CD4-positive, alpha-beta T cell treated with Interleukin-1 beta for 1 hour (primary cell): ENCODE measurements around the gene PDCD4.

ENCODE experiments used
- DNase-seq, 2 donors: peaks; one replicate each; pipeline ENCODE4 v3.0.0-alpha.2; 2020 to 2022

PDCD4 gene

DNA sequence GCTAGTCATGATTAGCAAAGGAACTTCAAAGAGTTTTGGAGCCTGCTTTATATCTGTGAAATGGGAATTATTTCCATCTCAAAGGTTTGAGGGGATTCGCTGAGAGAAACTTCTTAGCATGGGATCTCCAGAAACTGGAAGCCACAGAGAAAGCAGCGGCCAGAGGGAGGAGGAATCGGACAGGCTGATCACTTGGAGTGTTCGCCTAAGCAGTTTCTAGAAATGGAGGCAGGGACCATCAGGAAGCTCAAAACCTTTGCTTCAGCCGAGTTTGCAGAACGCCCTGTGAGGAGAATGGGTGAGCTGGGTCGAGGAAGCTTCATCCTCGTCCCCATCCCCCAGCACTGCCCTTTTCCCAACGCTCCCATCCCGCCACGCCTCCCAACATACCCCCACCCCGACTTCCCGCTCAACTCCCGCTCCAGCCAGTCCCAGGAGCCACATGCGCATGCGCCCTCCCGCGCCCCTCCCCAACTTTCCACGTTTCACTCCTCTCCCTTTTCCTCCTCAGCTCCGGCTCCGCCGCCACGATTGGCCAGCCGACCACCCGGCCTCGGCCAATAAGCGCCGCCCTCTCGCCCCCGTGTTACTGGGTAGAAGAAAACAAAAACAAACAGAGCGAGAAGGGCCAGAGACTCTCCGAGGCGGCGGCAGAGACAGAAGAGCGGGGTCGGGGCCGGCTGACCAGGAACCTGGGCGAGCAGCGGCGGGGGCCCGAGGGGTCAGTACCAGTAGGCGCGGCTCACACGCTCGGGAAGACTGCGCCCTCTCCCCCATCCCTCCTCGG is at the start of gene PDCD4:
Gene PDCD4 (plus strand): TSS at position 631 of the 787 bp plus-strand sequence. CDS start 4,100 bp downstream, outside the sequence.
- peak; percentile 95 to 96 for DNase-seq

DNA sequence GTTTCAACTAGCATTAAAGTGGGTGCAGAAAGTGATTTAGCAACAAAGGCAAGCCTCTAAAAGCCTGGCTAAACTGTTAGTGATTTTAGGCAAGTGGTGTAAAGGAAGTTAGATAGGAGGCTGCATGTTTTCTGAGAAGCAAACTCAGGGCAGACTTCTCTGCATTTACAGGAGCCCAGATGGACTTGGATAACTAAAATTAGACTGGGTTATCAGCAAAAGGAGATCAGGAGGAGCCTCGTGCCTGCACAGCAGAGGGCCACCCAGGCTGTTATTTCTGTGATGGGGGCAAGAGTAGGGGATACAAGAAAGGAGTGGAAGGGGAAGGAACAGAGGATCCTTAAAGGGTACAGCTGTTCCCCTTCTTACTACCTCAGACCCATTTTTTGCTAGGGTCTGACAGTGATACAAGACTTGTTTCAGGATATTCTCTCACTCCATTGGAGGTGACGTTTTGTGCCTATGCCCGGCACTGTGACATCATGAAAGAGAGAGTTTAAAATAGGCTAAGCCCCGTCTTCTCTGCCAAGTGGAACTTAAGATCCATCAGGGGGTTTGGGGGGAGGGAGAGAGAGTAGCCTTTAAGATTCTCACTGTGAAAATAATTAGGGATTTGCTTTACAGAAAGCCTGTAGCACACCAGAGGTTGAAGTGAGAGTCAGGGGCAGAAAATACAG is 49.6 kb upstream of the PDCD4 start:
- DNase-seq: no peak

DNA sequence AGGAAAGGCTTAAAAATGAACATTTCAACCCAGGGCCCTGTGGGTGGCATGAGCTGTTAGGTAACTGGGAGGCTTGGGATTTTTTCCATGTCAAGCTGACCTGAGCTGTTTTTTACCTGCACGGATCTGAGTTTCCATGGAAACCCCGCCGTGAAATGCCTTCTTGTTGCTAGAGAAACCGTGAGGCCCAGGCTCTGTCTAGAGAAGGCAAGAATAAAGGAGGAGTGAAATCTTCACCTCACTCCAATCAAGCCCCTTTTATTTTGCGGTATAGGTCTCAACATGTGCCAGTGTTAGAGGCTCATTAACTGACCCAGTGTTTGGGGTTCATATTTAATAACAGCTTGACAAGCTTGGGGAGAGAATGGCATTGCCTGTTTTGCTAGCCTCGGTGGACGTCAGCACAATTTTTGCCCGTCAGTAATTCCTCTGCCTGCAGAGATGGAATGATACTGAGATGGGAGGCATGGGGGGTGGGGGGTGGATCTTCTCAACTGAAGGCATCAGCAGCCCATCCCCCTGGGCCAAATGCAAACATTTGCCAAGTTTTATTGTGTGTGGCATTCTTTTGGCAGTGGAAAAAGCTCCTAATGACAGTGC is 48.9 kb upstream of the PDCD4 start:
- no peak for DNase-seq

DNA sequence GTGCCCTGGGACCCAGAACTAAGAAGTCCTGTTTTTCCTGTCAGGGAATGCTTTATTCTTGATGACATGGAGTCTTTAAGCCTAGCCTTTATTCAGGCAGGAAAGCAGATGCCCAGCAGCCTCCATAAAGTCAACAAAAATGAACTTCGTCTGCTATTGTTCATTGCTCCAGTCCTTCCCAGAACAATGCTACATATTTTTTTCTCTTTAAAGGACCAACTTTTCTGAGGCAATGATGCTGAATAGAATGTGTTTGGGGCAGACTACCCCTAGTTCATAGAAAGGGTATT is 47.6 kb upstream of the PDCD4 start:
- no peak for DNase-seq

DNA sequence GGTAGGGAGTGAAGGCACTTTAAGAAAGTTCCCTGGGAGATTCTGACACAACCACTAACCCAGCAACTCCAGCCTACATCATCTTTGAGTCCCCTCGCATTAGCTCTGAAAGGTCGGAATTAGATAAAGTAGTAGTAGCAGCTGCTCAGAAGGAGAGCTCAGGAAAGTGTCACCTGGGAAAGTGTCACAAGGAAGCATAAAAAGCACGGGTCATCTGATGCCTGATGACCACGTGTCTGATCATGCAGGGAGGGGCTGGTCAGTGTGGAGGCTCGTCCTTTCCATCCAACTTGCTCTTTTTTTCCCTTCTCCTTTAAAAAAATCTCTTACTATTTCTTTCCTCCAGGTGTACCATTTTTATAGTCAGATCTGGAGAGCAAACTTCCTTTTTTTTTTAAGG is 47.1 kb upstream of the PDCD4 start:
- no peak for DNase-seq

DNA sequence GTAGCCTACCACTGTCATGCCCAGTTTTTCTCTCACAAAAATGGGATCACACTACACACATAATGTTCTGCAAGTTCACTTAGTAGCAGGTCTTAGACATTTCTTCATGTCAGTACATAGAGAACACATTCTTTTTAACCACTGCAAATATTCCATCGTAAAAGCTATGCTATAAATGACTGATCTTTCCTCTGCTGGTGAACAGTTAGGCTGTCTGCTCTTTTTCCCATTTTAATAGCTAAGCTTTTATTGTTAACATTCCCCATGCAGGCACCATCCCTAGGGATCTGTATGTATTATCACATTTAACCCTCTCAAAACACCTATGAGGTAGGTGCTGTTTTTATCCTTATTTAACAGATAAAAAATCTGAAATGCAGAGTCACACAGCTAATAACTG is 46.2 kb upstream of the PDCD4 start:
- DNase-seq: no peak

DNA sequence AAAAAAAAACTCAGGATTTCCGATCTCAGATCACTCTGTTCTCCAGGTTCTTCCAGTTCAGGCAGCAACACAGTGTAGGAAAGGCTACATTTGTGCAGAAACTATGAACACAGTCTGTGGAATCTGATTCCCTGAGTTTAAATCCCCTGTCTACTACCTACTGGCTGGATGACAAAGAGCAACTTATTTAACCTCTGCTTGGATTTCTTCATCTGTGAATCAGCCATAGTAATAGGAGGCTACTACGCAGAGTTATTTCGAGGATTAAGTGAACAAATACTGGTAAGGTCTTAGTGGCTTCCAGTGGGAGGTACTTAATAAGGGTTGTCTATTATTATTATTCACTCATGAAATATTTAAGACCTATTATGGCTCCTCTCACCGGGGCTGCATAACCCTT is 44.3 kb upstream of the PDCD4 start:
- no peak for DNase-seq

DNA sequence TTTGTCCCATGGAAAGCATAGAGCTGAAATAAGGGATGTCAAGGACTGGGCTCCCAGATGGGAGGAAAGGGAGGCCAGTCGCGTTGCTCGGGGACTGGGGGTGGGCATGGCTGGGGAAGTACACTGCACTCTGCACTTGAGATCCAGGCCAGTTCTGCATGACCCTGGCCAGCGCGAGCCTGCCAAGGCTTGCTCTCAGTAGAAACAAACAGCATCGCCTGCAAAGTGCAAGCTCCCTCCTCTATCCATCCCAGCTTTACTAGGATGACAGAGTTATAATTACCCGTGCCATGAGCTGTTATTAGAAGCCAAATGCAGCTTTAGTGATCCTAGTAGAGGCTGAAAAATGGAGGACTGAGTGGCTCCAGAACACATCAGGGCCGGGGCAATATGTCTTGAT is 43.9 kb upstream of the PDCD4 start:
- DNase-seq: no peak

DNA sequence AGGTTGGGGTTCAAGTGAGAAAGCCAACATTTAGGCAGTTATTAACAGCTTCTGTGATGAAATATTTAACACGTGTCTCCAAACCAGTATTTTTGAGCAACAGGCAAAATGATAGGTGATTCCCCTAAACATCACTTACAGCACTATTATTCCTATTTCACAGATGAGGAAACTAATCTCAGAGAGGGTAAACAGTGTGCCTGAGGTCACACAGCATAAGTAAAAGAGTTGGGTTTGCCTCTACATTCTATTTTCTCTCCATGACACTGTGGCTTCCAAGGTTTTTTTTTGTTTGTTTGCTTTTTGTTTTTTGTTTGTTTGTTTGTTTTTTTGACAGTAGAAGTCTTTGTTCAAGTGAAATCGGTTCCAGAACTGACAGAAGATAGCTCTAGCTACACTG is 43.2 kb upstream of the PDCD4 start:
- no peak for DNase-seq

DNA sequence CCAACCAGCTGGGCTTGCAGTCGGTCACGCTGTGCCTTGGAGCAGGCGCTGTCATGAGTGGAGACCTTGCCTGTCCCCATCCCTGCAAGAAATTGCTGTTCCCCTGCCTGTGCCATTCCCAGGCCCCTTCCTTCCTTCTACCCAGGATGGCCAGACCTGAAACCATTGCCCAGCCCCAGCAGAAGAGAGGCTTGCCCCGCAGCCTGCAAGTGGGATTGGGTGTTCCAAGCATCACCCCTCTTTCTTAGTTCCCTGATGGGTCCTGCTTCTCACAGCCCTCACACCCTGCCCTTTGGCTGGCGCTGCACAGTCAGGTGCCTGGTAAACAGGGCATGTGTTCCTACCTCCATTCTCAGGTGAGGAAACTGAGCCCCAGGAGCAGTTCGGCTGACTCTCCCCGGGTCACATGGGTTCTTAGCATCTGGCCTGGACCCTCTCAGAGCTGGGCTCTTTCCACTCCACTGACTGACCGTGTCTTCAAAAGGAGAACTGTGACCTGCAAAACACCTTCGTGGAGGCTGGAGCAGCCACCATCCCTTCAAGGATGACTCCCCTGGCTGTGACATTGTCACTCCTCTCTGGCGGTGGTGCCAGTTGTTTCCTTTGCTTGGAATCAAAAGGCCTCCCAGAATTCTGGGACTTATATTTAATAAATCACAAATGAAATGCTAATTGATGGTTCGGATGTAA is 41.9 kb upstream of the PDCD4 start:
- no peak for DNase-seq

DNA sequence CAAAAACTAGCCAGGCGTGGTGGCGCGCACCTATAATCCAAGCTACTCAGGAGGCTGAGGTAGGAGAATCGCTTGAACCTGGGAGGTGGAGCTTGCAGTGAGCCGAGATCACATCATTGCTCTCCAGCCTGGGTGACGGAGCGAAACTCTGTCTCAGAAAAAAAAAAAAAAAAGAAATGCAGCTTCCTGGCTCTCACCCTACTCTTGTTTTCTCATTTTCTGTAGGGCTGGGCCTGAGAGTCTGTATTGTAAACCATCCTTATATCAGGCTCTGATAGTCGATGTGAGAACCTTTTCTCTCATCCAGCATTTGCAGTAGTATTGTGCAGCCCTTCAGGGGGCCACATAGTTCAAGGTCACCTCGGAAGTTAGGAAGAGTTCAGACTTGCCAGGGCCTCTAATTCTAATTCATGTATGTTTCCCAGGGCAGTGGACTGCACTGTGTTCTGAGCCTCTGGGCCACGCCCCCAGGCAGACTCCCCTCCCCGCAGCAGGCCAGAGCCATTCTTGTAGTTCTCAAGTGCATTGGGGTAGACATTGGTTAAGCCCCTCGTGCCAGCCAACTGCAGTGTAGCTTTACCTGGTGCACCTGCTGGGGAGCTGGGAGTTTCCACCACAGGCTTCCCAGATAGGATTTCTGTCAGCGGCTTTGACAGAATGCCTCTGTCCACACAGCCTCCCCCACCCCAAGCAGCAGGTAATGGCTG is 38.3 kb upstream of the PDCD4 start:
- no peak for DNase-seq

DNA sequence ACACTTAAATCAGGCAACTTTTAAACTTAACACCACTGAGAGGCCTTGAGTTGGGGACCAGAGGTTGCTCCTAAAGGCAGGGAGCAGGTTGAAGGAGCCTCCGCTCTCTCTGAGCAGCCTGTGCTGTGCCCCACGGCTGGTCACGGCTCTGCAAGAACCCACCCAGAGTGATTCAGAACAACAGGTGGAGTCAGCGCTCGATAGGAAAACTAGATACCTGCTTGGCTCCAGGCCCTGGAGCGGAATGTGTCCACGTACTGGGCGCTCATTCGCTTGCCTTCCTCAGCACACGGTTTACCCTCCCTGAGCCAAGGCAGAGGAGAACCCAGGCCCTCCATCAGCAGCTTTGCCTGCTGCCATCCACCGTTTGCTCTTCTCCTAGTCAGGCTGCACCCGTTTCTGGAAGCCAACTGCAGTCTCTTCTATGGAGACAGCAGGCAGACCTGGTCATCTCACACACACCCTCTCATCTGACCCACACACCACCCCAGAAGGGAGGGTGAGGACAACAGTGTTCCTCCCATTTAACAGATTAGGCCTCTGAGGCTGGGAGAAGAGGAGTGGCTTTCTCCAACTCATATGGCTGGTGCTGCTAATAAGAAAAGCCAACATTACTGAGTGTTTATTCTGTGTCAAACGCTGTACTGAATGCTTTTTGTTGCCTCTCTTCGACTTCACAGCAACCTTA is 37.6 kb upstream of the PDCD4 start:
- DNase-seq: no peak

DNA sequence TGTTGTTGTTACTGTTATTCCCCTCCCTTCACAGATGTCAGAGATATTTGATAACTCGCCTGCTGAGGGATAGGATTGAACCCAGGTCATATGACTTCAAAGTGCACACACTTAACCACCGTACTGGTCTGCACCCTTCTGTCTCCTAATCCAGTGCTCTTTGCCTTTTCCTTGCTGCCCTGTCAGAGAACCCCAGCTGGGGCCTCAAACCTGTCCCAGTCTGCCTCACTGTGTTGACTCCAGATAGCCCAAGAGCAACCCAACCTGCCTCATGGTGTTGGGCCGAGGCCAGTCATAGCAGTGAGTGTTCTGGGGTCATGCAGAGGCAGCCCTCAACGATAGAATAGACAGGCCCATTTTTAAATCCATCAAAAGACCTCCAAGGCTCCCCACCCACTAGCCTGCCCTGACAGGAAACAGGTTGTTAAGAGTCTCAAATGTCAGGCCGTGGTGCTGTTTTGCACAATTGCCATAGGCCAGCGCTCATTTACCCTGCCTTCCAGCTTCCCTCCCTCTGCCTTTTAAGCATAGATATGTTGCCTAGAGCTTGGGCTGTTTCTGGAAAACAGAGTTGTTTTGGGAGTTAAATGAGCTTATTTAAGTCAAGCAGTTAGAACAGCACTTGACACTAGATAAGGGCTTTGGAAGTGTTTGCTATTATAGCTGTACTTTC is 37.0 kb upstream of the PDCD4 start:
- peak; percentile 21 to 40 for DNase-seq

DNA sequence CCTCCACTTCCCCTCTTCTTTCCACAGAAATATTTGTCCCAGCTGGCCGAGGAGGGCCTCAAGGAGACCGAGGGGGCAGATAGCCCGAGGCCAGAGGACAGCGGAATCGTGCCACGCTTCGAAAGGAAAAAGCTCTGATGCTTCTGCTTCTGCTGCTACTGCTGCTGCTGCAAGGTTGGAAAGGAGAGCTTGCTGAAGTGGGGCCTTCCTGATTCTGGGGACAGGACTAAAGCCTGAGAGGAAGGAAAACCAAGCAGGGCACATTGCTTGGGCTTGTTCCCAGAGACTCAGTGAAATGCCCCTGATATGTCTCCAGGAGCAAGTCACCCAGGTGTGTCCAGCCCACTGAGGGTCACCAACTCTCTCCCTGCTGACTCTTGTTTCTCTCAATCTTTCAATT is 35.9 kb upstream of the PDCD4 start:
- no peak for DNase-seq

DNA sequence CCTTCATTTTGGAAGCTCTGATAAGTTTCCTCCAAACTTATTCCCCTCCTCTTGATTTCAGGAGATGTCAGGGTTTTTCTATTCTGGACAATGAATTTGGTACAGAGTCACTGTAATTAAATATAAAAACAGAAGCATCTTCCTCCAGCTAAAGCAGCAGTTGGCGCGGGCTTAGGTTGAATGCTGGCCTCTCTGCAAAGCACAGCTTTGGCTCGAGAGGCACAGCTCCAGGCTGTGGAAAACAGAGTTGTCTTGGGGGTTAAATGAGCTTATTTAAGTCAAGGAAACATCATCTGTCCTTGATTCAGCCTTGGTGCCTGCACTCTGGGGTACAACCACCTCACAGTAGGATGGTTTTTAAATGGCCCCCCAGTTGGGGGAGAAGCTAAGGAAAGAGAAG is 35.0 kb upstream of the PDCD4 start:
- no peak for DNase-seq

DNA sequence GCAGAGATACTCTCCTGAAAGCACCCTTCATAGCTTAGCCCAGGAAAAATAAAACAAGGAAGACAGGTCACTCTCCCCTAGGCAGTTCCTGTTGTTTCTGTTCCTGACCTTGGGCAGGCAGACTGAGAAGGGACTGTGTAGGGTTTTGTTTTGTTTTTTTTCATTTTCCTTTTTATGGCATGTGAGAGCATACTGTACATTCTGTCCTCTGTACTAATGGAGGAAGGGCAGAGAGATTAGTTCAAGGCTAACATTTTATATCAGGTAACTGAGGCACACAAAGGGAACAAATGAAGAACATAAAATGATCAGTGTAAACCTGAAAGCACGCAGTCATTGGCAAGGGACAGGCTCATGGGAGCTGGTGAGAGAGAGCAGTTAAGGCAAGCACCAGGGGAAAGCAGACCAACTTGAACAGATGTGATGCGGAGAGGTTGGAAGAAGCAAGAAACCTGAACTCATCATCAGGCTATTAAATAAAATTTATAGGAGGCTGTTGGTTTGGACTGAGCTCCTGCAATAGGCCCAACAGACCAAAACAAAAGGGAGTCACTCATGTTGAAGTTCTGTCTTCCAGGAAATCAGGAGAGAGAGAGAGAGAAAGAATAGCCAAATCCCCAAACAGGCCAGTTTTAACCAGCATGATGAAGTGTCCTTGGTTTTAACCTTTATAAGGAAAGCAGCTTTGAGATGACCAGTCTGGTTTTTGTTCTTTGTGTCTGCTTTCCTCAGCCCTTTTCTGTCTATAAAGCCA is 34.1 kb upstream of the PDCD4 start:
- DNase-seq: no peak

DNA sequence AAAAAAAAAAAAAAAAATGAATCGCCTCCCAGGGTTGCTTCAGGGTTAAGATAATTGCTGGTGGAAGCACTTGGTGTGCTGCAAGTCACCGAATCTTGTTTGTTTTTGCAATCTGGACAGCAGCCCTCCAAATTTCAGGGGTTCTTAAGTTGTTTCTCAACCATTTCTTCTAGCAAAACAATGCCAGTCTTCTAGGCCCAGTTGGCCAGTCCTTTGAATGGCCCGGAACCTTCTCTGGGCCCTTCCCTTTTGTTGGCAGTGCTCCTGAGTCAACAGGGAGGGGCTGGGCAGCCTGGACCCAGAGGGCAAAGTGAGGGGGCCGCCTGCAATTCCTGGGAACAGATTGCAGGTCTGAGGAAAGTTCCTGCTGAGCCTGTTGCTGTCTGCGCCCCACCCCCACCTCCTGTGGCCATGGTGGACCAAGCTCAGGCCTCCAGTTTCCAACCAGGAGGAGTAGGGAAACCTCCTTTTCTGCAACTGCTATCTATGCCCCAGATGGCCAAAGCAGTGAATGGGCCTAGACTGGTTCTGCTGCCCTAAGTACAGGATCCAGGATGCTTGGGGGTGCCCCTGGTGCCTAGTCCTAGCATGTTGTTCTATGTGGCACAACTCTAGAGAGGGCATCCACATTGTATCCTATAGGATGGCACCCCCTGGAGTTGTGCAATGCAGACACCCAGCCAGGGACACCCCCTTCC is 31.4 kb upstream of the PDCD4 start:
- no peak for DNase-seq

DNA sequence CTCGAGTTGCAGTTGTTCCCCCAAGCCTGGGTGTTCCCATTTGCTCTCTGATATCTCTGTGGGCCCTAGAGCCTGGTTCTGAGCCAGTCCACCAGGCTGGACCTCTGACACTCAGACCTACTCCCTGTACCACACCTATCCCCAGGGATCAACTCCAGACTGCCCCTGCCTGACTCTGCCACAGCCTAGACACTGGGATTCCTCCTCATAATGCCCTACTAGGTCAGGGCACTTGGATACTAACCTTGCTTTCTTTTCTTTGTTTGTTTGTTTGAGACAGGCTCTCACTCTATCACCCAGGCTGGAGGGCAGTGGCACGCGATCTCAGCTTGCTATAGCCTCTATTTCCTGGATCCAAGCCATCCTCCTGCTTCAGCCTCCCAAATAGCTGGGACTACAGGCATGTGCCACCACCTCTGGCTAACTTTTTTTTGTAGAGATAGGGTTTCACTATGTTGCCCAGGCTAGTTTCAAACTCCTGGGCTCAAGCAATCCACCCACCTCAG is 30.8 kb upstream of the PDCD4 start:
- no peak for DNase-seq

DNA sequence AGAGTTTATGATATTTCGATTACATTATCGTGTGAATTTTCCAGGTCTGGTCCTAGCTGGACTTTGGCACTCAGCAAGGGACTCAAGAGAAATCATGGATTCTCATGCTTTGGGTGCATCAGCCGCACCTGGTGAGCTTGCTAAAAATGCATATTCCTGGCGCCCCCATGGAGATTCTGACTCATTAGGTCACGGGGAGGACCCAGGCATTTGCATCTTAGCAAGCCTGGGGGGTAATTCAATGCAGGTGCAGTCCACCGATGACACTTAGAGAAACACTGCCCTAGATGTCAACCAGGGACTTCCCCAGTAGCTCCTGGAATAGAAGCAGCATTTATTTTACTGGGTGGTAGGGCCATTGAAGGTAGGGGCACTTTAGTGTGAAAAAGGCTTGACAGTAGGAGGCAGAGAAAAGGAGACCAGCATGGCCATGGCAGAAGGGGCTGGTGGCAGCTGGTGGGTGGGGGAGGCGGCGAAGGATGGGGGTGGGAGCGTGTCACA is 29.9 kb upstream of the PDCD4 start:
- DNase-seq: peak in 1 of 2 donors; percentile 69

DNA sequence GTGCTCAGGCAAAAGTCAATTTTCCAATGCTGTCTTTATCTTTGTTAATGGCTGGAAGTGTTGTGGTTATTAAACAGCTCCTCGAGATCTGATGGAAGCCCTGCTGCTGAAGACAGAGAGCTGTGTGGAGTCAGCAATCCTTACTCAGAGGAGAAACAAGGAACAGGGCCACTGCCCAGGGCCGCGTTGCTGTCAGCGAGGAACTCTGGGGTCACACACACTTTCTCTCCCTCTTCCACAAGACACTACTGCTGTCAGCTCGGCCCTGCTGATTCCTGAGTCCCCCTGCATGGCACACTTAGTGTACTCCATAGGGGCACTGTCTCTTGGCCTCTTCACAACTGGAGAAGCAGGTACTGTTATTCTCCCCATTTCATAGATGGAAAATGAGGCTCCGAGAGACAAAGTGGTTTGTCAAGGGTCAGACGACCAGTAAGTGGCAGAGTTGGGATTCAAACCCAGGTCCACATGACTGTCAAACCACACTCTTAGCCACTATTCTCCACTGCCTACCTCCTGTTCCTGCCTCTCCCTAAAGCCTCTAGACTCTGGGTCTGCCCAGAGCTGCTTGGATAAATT is 29.3 kb upstream of the PDCD4 start:
- no peak for DNase-seq
